GM12878 (cell line): ENCODE results near the gene FRMD3. TPM values are rescaled to one million over a fixed set of nuclear protein-coding genes. Genes with fewer than 3 reads are reported as not detected.

Experiments used
- DPF2 ChIP-seq: fragments of 450-650 bp; IDR thresholded peaks from 2 replicates; pipeline ENCODE4 v1.6.1; 2017; ENCODE audit warnings: mild to moderate bottlenecking
- E4F1 ChIP-seq: fragments of 450-650 bp; IDR thresholded peaks from 2 replicates; pipeline ENCODE4 v1.6.1; 2018; ENCODE audit warnings: borderline replicate concordance, mild to moderate bottlenecking; ENCODE audit not compliant: partially characterized antibody
- FOXM1 ChIP-seq: IDR thresholded peaks from 2 replicates; pipeline ENCODE4 v1.6.1; 2012; ENCODE audit warnings: low read depth, mild to moderate bottlenecking, inconsistent platforms, low read length, moderate library complexity
- JUNB ChIP-seq: IDR thresholded peaks from 2 replicates; pipeline ENCODE4 v1.6.1; 2016; ENCODE audit warnings: antibody characterized with exemption, mild to moderate bottlenecking
- MEF2B ChIP-seq: fragments of 450-650 bp; IDR thresholded peaks from 2 replicates; pipeline ENCODE4 v1.6.1; 2018; ENCODE audit warnings: mild to moderate bottlenecking, moderate library complexity; ENCODE audit not compliant: partially characterized antibody, poor library complexity, severe bottlenecking
- NR2C1 ChIP-seq: fragments of 450-650 bp; IDR thresholded peaks from 2 replicates; pipeline ENCODE4 v1.6.1; 2017; ENCODE audit warnings: antibody characterized with exemption, mild to moderate bottlenecking, moderate library complexity
- PBX3 ChIP-seq: IDR thresholded peaks from 2 replicates; pipeline ENCODE4 v1.6.1; 2011; ENCODE audit warnings: mild to moderate bottlenecking, low read depth, low read length, moderate library complexity; ENCODE audit not compliant: insufficient replicate concordance
- PML ChIP-seq: IDR thresholded peaks from 2 replicates; pipeline ENCODE4 v1.6.1; 2012; ENCODE audit warnings: low read length, inconsistent platforms
- RAD51 ChIP-seq: fragments of 450-650 bp; IDR thresholded peaks from 2 replicates; pipeline ENCODE4 v1.6.1; 2016; ENCODE audit warnings: moderate library complexity, mild to moderate bottlenecking, inconsistent platforms
- RUNX3 ChIP-seq: IDR thresholded peaks from 2 replicates; pipeline ENCODE4 v1.6.1; 2012; ENCODE audit warnings: low read length, inconsistent platforms
- SREBF1 ChIP-seq: IDR thresholded peaks from 2 replicates; pipeline ENCODE4 v1.6.1; 2012; ENCODE audit warnings: mild to moderate bottlenecking, low read length
- TCF3 ChIP-seq: IDR thresholded peaks from 2 replicates; pipeline ENCODE4 v1.6.1; 2012; ENCODE audit warnings: low read depth, mild to moderate bottlenecking, low read length, borderline replicate concordance; ENCODE audit not compliant: insufficient read depth
- TCF7 ChIP-seq: IDR thresholded peaks from 2 replicates; pipeline ENCODE4 v1.6.1; 2014; ENCODE audit warnings: antibody characterized with exemption, borderline replicate concordance
- USF1 ChIP-seq: IDR thresholded peaks from 2 replicates; pipeline ENCODE4 v1.6.1; 2011; ENCODE audit warnings: borderline replicate concordance, low read depth, mild to moderate bottlenecking, moderate library complexity, mixed read lengths, low read length; ENCODE audit not compliant: insufficient read depth; ENCODE audit errors: extremely low read length
- ZNF592 ChIP-seq: fragments of 450-650 bp; IDR thresholded peaks from 2 replicates; pipeline ENCODE4 v1.6.1; 2017; ENCODE audit warnings: mild to moderate bottlenecking, moderate library complexity
- polyA plus RNA-seq, 11 experiments: library from polyadenylated mRNA; depleted of rRNA in 4 of 11; unstranded in 6 of 11; stranded (reverse) in 5 of 11; fragments of >200 nt; fragmentation: Nextera tagmentation in 4 of 11; fragmentation: Illumina TruSeq in 1 of 11; extraction: Ambion mirVana in 4 of 11; extraction: Trizol in 1 of 11; gene quantifications; 1 replicate in 1 of 11; 2 replicates in 10 of 11; pipeline versions ENCODE4 v1.2.1 to v1.2.3, GENCODE V29; 2011 to 2016; ENCODE audit warnings: inconsistent platforms in 2 of 11, missing spikeins in 2 of 11, low read depth in 1 of 11
- total RNA-seq, 4 experiments: library from RNA; depleted of rRNA in 3 of 4; stranded (reverse); fragments of >200 nt in 3 of 4; fragmentation: Illumina TruSeq in 1 of 4; extraction: Trizol in 1 of 4; gene quantifications; 2 replicates each; pipeline versions ENCODE4 v1.2.1 to v1.2.3, GENCODE V29; 2013 to 2021
- TF ChIP-seq, protein P1 (sequence below): IDR thresholded peaks from 2 replicates; pipeline ENCODE4 v1.6.1; 2012; ENCODE audit warnings: mild to moderate bottlenecking, low read depth, low read length
- TF ChIP-seq, protein P2 (sequence below): fragments of 450-650 bp; IDR thresholded peaks from 2 replicates; pipeline ENCODE4 v1.6.1; 2016; ENCODE audit warnings: mild to moderate bottlenecking

FRMD3 gene
- total and polyA plus RNA-seq, 10 of the 15 experiments (the other 5 are each of a cell fraction or from before 2014, with no cell fraction given) = 0.04 to 0.68 (median 0.21) TPM; not detected in 1

DNA sequence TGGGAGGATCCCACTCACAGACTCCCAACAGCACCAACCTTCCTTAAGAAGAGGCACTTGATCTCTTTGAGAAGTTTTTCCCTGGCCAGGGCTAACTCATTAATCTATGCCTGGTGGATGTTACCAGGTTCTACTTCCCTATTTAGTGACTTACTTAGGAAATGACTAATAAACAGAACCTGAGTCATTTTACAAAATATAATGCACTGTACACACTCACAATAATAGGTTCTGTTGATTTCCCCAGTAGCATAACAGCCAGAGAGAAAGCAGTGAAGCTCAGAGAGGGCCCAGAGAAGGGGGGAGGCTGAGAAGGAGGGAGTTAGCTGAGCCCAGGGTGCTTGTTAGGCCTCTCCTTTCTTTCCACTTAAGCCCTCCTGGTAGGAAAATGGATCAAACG, 27.1 kb downstream of the FRMD3 start (continued):
- no peak for TF ChIP-seq E4F1
- TF ChIP-seq MEF2B = peak; percentile 44
- TF ChIP-seq FOXM1 = peak; percentile 36; the same call in 1 of the 2 replicates
- no peak for TF ChIP-seq RUNX3
- 0 out of 2 replicates have a peak, but pooled peaks have one; percentile 37 for TF ChIP-seq PML
- TF ChIP-seq JUNB = peak; percentile 86
- TF ChIP-seq PBX3 = peak; percentile 36
- 0 out of 2 replicates have a peak, but pooled peaks have one; percentile 43 for TF ChIP-seq DPF2
- no peak for TF ChIP-seq ZNF592
- no peak for TF ChIP-seq TCF7
- TF ChIP-seq SREBF1 = 0 out of 2 replicates have a peak, but pooled peaks have one; percentile 35
- no peak for TF ChIP-seq TCF3
- TF ChIP-seq USF1 = no peak
- TF ChIP-seq NR2C1 = no peak
- no peak for TF ChIP-seq RAD51
- TF ChIP-seq, protein P1, sequence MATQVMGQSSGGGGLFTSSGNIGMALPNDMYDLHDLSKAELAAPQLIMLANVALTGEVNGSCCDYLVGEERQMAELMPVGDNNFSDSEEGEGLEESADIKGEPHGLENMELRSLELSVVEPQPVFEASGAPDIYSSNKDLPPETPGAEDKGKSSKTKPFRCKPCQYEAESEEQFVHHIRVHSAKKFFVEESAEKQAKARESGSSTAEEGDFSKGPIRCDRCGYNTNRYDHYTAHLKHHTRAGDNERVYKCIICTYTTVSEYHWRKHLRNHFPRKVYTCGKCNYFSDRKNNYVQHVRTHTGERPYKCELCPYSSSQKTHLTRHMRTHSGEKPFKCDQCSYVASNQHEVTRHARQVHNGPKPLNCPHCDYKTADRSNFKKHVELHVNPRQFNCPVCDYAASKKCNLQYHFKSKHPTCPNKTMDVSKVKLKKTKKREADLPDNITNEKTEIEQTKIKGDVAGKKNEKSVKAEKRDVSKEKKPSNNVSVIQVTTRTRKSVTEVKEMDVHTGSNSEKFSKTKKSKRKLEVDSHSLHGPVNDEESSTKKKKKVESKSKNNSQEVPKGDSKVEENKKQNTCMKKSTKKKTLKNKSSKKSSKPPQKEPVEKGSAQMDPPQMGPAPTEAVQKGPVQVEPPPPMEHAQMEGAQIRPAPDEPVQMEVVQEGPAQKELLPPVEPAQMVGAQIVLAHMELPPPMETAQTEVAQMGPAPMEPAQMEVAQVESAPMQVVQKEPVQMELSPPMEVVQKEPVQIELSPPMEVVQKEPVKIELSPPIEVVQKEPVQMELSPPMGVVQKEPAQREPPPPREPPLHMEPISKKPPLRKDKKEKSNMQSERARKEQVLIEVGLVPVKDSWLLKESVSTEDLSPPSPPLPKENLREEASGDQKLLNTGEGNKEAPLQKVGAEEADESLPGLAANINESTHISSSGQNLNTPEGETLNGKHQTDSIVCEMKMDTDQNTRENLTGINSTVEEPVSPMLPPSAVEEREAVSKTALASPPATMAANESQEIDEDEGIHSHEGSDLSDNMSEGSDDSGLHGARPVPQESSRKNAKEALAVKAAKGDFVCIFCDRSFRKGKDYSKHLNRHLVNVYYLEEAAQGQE = no peak
- TF ChIP-seq, protein P2, sequence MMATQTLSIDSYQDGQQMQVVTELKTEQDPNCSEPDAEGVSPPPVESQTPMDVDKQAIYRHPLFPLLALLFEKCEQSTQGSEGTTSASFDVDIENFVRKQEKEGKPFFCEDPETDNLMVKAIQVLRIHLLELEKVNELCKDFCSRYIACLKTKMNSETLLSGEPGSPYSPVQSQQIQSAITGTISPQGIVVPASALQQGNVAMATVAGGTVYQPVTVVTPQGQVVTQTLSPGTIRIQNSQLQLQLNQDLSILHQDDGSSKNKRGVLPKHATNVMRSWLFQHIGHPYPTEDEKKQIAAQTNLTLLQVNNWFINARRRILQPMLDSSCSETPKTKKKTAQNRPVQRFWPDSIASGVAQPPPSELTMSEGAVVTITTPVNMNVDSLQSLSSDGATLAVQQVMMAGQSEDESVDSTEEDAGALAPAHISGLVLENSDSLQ = peak; percentile 77
